Right forelimb (tissue), 1 donor: ENCODE data around the gene RSF1.
"Not testable (repeated sequence)": the region's sequence is repeated elsewhere in the genome, so short reads cannot be mapped to it uniquely, and the experiment has no call there.

Source experiments
- DNase-seq: peaks from one replicate; pipeline ENCODE4 v3.0.0-alpha.2; 2018

RSF1 gene

GRCh38 chr11:77820565-77821348 is at the start of gene RSF1, which contains the start of gene AAMDC:
RSF1 (minus strand) TSS chr11:77820722; CDS start chr11:77820714, 8 bp downstream.
AAMDC (plus strand) TSS chr11:77821144; CDS start chr11:77842497, 21,353 bp downstream.
- DNase-seq = peak; percentile 99

GRCh38 chr11:77868744-77869143 is 48.2 kb upstream of the RSF1 start:
- DNase-seq = no peak

- DNase-seq = no peak
Observed at GRCh38 chr11:77866336-77866735, 45.8 kb upstream of the RSF1 start.

GRCh38 chr11:77865805-77866204 is 45.3 kb upstream of the RSF1 start:
- no peak for DNase-seq

- DNase-seq = not testable (repeated sequence)
Observed at GRCh38 chr11:77861444-77861843, 40.9 kb upstream of the RSF1 start.

GRCh38 chr11:77857906-77858457 is 37.5 kb upstream of the RSF1 start:
- DNase-seq = not testable (repeated sequence)

- DNase-seq = no peak
Observed at GRCh38 chr11:77854838-77855237, 34.3 kb upstream of the RSF1 start.

- DNase-seq = no peak
Observed at GRCh38 chr11:77851503-77851902, 31.0 kb upstream of the RSF1 start.

- DNase-seq = not testable (repeated sequence)
Observed at GRCh38 chr11:77843700-77844099, 23.2 kb upstream of the RSF1 start.

- no peak for DNase-seq
Observed at GRCh38 chr11:77842441-77843121, 22.1 kb upstream of the RSF1 start.

- DNase-seq = no peak
Observed at GRCh38 chr11:77833302-77833701, 12.8 kb upstream of the RSF1 start.

GRCh38 chr11:77828926-77829325 is 8.4 kb upstream of the RSF1 start:
- DNase-seq = no peak

GRCh38 chr11:77823775-77824174 is 3.3 kb upstream of the RSF1 start:
- DNase-seq = no peak

- not testable (repeated sequence) for DNase-seq
Observed at GRCh38 chr11:77822126-77822525, 1.6 kb upstream of the RSF1 start.

GRCh38 chr11:77821349-77821851 is 878 bp upstream of the RSF1 start:
- DNase-seq = peak; percentile 73

- peak; percentile 71 for DNase-seq
Observed at GRCh38 chr11:77819921-77820564, 479 bp downstream of the RSF1 start.

GRCh38 chr11:77819411-77819920 is 1.1 kb downstream of the RSF1 start:
- DNase-seq = peak; percentile 87

- no peak for DNase-seq
Observed at GRCh38 chr11:77815459-77815858, 5.1 kb downstream of the RSF1 start.

GRCh38 chr11:77814848-77815247 is 5.7 kb downstream of the RSF1 start:
- DNase-seq = no peak

- no peak for DNase-seq
Observed at GRCh38 chr11:77813256-77813655, 7.3 kb downstream of the RSF1 start.

GRCh38 chr11:77806993-77807392 is 13.5 kb downstream of the RSF1 start:
- no peak for DNase-seq

GRCh38 chr11:77806415-77806814 is 14.1 kb downstream of the RSF1 start:
- DNase-seq = no peak

GRCh38 chr11:77801477-77801876 is 19.0 kb downstream of the RSF1 start:
- DNase-seq = no peak
